CD14-positive monocyte (primary cell): Measurements from ENCODE around the gene SRR. TPM values are rescaled to one million over a fixed set of nuclear protein-coding genes. Genes with fewer than 3 reads are reported as not detected.

Source experiments
- DNase-seq, 3 donors: peaks; one replicate each; pipeline ENCODE4 v3.0.0-alpha.2; 2011 to 2022
- H2AFZ ChIP-seq: 2 replicates; pipeline ENCODE4 v1.6.0; 2012; ENCODE audit warnings: mild to moderate bottlenecking, low read depth, low read length, inconsistent platforms; ENCODE audit not compliant: insufficient read depth, poor library complexity, severe bottlenecking
- H3K27ac ChIP-seq, 2 donors: 1 replicate in 1 of 2; 2 replicates in 1 of 2; pipeline ENCODE4 v1.5.1; 2012 to 2013; ENCODE audit warnings: low read length in 2 of 2, control low read depth in 1 of 2, inconsistent platforms in 1 of 2, low read depth in 1 of 2, mild to moderate bottlenecking in 1 of 2
- H3K27me3 ChIP-seq, 2 donors: one replicate each; pipeline versions ENCODE4 v1.6.0 to v1.6.1; 2011 to 2013; ENCODE audit warnings: low read length in 2 of 2; ENCODE audit not compliant: control insufficient read depth in 2 of 2, insufficient read depth in 2 of 2
- H3K36me3 ChIP-seq, 2 donors: replicated peaks in 1 of 2; 1 replicate in 1 of 2; 2 replicates in 1 of 2; pipeline versions ENCODE4 v1.5.1 to v1.6.1; 2012 to 2013; ENCODE audit warnings: low read length in 2 of 2, control low read depth in 1 of 2, inconsistent platforms in 1 of 2, mild to moderate bottlenecking in 1 of 2; ENCODE audit not compliant: insufficient read depth in 2 of 2, control insufficient read depth in 1 of 2
- H3K4me1 ChIP-seq, 2 donors: 1 replicate in 1 of 2; 2 replicates in 1 of 2; pipeline versions ENCODE4 v1.5.1 to v1.6.1; 2012 to 2013; ENCODE audit warnings: low read length in 2 of 2, control low read depth in 1 of 2, inconsistent platforms in 1 of 2, mild to moderate bottlenecking in 1 of 2, moderate library complexity in 1 of 2; ENCODE audit not compliant: insufficient read depth in 2 of 2, control insufficient read depth in 1 of 2
- H3K4me2 ChIP-seq: replicated peaks from 2 replicates; pipeline ENCODE3; 2012; ENCODE audit warnings: low read length, moderate library complexity, mild to moderate bottlenecking; ENCODE audit not compliant: poor library complexity, severe bottlenecking; ENCODE audit errors: extremely low read depth
- H3K4me3 ChIP-seq, 3 experiments: fragments of 200-600 bp in 1 of 3; sonication (generic) in 1 of 3; replicated peaks in 1 of 3; 1 replicate in 2 of 3; 2 replicates in 1 of 3; pipeline ENCODE4 v1.5.1; 2011 to 2013; ENCODE audit warnings: low read length in 3 of 3, mild to moderate bottlenecking in 3 of 3, control low read depth in 2 of 3, low read depth in 2 of 3, inconsistent platforms in 1 of 3, moderate library complexity in 1 of 3
- H3K79me2 ChIP-seq: 2 replicates; pipeline ENCODE4 v1.6.0; 2012; ENCODE audit warnings: mild to moderate bottlenecking, control low read depth, inconsistent platforms, low read length, moderate library complexity; ENCODE audit not compliant: insufficient read depth
- H3K9ac ChIP-seq: 2 replicates; pipeline ENCODE4 v1.6.0; 2017; ENCODE audit warnings: low read length, mild to moderate bottlenecking; ENCODE audit not compliant: insufficient read depth, poor library complexity, severe bottlenecking
- H3K9me3 ChIP-seq, 2 donors: replicated peaks in 1 of 2; 1 replicate in 1 of 2; 2 replicates in 1 of 2; pipeline versions ENCODE4 v1.5.1 to v1.6.1; 2012 to 2013; ENCODE audit warnings: low read length in 2 of 2, control low read depth in 1 of 2; ENCODE audit not compliant: control insufficient read depth in 1 of 2, insufficient read depth in 1 of 2
- H4K20me1 ChIP-seq: 2 replicates; pipeline ENCODE4 v1.6.0; 2012; ENCODE audit warnings: mild to moderate bottlenecking, low read length, control low read depth, moderate library complexity; ENCODE audit not compliant: insufficient read depth
- H3K27ac Mint-ChIP-seq, 7 donors: one replicate each; pipeline ENCODE4 v1.8.0; 2020; ENCODE audit warnings: mild to moderate bottlenecking in 7 of 7, mixed read lengths in 7 of 7, moderate library complexity in 6 of 7, inconsistent platforms in 2 of 7
- H3K27me3 Mint-ChIP-seq, 3 donors: one replicate each; pipeline ENCODE4 v1.8.0; 2021 to 2022; ENCODE audit warnings: low read depth in 3 of 3, mild to moderate bottlenecking in 3 of 3, mixed read lengths in 3 of 3, moderate library complexity in 3 of 3, inconsistent platforms in 1 of 3
- H3K36me3 Mint-ChIP-seq, 2 donors: one replicate each; pipeline ENCODE4 v1.8.0; 2020; ENCODE audit warnings: mixed read lengths in 2 of 2, inconsistent platforms in 1 of 2, mild to moderate bottlenecking in 1 of 2
- H3K4me1 Mint-ChIP-seq: one replicate; pipeline ENCODE4 v1.8.0; 2020; ENCODE audit warnings: mild to moderate bottlenecking, mixed read lengths
- H3K4me3 Mint-ChIP-seq, 2 donors: one replicate each; pipeline ENCODE4 v1.8.0; 2020; ENCODE audit warnings: mild to moderate bottlenecking in 2 of 2, mixed read lengths in 2 of 2, moderate library complexity in 1 of 2
- H3K9me3 Mint-ChIP-seq, 7 donors: one replicate each; pipeline ENCODE4 v1.8.0; 2020 to 2022; ENCODE audit warnings: mixed read lengths in 7 of 7, mild to moderate bottlenecking in 6 of 7, moderate library complexity in 6 of 7, inconsistent platforms in 2 of 7
- WGBS: methylation state at CpG from one replicate; pipeline ENCODE4 v1.1.5; 2013; ENCODE audit warnings: missing lambda C conversion rate; ENCODE audit not compliant: insufficient coverage; 5-methylcytosine and 5-hydroxymethylcytosine counted together
- intact Hi-C, 2 donors: fragments of 100-400 bp; cut with micrococcal nuclease; formaldehyde crosslinking; loops; one replicate each; pipeline versions ENCODE4 v1.15.0 to v1.15.1; 2023
- polyA plus RNA-seq, 3 donors: library from polyadenylated mRNA; depleted of rRNA in 1 of 3; unstranded in 2 of 3; stranded (reverse) in 1 of 3; fragments of 300-500 nt in 2 of 3; fragments of >200 nt in 1 of 3; fragmentation: Illumina TruSeq in 2 of 3; gene quantifications; 1 replicate in 2 of 3; 2 replicates in 1 of 3; pipeline ENCODE4 v1.2.3, GENCODE V29; 2012 to 2021
- TF ChIP-seq, protein P1 (sequence below): fragments of 200-600 bp; IDR thresholded peaks from one replicate; pipeline ENCODE4 v1.8.0; 2022; ENCODE audit warnings: antibody characterized with exemption, mild to moderate bottlenecking

Gene SRR
- polyA plus RNA-seq, 3 donors: 3.4 to 5.7 (median 3.7) TPM

DNA sequence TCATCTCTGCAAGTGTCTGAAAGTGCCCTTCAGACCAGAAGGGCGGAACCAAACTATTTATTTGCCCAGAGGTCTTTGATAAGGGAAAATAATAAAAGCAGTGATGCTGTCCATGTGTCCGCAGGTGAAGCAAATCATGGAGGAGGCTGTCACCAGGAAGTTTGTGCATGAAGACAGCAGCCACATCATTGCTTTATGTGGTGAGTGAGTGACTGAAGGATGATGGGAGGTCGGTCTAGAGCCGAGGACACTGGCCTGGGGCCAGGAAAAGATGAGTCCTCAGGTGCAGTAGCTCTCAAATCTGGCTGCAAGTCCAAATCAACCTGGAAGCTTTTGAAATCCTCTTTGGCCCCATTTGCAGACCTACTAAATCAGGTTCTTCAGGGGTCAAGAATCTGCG, 39.7 kb downstream of the SRR start:
- DNase-seq: no peak
- no peaks in the 10 kb centered on the region for H3K9me3 Mint-ChIP-seq
- H3K36me3 Mint-ChIP-seq: peaks cover 25 to 30% of the 10 kb centered on the region in 2 donors

DNA sequence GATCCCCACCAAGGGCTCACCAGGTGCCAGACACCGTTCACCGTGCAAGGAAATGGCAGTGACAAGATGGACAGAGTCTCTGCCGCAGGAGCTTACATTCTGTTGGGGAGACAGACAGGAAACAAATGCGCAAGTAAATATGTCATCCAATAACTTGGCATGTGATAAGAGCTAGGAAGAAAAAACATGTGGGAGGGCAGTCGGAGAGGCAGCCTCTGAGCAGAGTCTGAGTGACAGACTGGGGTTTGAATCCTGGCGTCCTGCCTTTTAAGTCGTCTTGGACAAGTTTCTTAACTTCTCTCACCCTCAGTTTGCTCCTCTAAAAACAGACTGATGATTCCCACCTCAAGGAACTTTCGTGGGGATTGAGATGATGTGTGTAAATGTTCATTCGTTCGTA, 40.8 kb downstream of the SRR start:
- no peaks in the 10 kb centered on the region for H3K79me2 ChIP-seq
- no peak for DNase-seq

More for the DNA sequence above, 39.7 kb downstream of the SRR start:
- Histone ChIP-seq H3K36me3 (peaks cover 0 to 32% of the 10 kb centered on the region in 2 donors), H2AFZ (no peak overlapping the region), H3K27ac (no peak overlapping the region), H3K4me1 (peaks cover under 1% of the 10 kb centered on the region in 2 donors), H3K4me3 (no peak overlapping the region), H3K9me3 (no peaks in the 10 kb centered on the region), H3K4me2 (no peak overlapping the region), H3K79me2 (no peaks in the 10 kb centered on the region), H3K27me3 (no peaks in the 10 kb centered on the region), H3K9ac (no peak overlapping the region), H4K20me1 (peaks cover 2% of the 10 kb centered on the region)
- peaks cover 2% of the 10 kb centered on the region for H3K4me1 Mint-ChIP-seq
- no peak overlapping the region for H3K4me3 Mint-ChIP-seq
- TF ChIP-seq, protein P1, sequence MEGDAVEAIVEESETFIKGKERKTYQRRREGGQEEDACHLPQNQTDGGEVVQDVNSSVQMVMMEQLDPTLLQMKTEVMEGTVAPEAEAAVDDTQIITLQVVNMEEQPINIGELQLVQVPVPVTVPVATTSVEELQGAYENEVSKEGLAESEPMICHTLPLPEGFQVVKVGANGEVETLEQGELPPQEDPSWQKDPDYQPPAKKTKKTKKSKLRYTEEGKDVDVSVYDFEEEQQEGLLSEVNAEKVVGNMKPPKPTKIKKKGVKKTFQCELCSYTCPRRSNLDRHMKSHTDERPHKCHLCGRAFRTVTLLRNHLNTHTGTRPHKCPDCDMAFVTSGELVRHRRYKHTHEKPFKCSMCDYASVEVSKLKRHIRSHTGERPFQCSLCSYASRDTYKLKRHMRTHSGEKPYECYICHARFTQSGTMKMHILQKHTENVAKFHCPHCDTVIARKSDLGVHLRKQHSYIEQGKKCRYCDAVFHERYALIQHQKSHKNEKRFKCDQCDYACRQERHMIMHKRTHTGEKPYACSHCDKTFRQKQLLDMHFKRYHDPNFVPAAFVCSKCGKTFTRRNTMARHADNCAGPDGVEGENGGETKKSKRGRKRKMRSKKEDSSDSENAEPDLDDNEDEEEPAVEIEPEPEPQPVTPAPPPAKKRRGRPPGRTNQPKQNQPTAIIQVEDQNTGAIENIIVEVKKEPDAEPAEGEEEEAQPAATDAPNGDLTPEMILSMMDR: no peak
- 84% methylated on average over 4 of the region's 5 CpGs for WGBS
- peaks cover 0 to 2% (median 0%) of the 10 kb centered on the region in 3 donors for H3K27me3 Mint-ChIP-seq
- intact Hi-C loops: no loop called here
- H3K27ac Mint-ChIP-seq: no peak overlapping the region

More for the DNA sequence above, 40.8 kb downstream of the SRR start:
- intact Hi-C loops: no loop called here
- no peak overlapping the region for H2AFZ ChIP-seq
- H3K4me1 ChIP-seq: no peaks in the 10 kb centered on the region
- no peaks in the 10 kb centered on the region for H4K20me1 ChIP-seq
- peaks cover 0 to 32% of the 10 kb centered on the region in 2 donors for H3K36me3 ChIP-seq
- no peak overlapping the region for H3K27ac ChIP-seq
- H3K9ac ChIP-seq: no peak overlapping the region
- H3K9me3 ChIP-seq: no peaks in the 10 kb centered on the region
- no peak overlapping the region for H3K4me3 Mint-ChIP-seq
- WGBS: 100% methylated on average over 4 of the region's 10 CpGs
- peaks cover 25 to 36% of the 10 kb centered on the region in 2 donors for H3K36me3 Mint-ChIP-seq
- no peak overlapping the region for H3K4me3 ChIP-seq
- H3K27me3 Mint-ChIP-seq: no peaks in the 10 kb centered on the region
- H3K4me1 Mint-ChIP-seq: no peaks in the 10 kb centered on the region
- no peak overlapping the region for H3K27ac Mint-ChIP-seq
- TF ChIP-seq, protein P1: no peak
- H3K4me2 ChIP-seq: no peak overlapping the region
- no peaks in the 10 kb centered on the region for H3K27me3 ChIP-seq
- no peaks in the 10 kb centered on the region for H3K9me3 Mint-ChIP-seq
